Colonic mucosa (tissue), 4 donors: ENCODE data around the gene PRSS22. TPM values are rescaled to one million over a fixed set of nuclear protein-coding genes. Genes with fewer than 3 reads are reported as not detected.

Experiments used
- DNase-seq: peaks from one replicate; pipeline ENCODE4 v3.0.0-alpha.2; 2020
- H3K27ac ChIP-seq: fragments of 200-600 bp; one replicate; pipeline ENCODE4 v1.8.0; 2021
- H3K27me3 ChIP-seq: fragments of 200-600 bp; one replicate; pipeline ENCODE4 v1.8.0; 2021
- H3K36me3 ChIP-seq: fragments of 200-600 bp; one replicate; pipeline ENCODE4 v1.8.0; 2021
- H3K4me1 ChIP-seq: fragments of 200-600 bp; one replicate; pipeline ENCODE4 v1.8.0; 2021; ENCODE audit warnings: mild to moderate bottlenecking
- H3K4me3 ChIP-seq: fragments of 200-600 bp; one replicate; pipeline ENCODE4 v1.8.0; 2021
- H3K9ac ChIP-seq, 2 donors: one replicate each; pipeline ENCODE4 v1.7.0; 2013; ENCODE audit warnings: control low read depth in 2 of 2, low read depth in 2 of 2, low read length in 2 of 2
- H3K9me3 ChIP-seq: fragments of 200-600 bp; one replicate; pipeline ENCODE4 v1.8.0; 2021
- CTCF ChIP-seq: fragments of 200-600 bp; IDR thresholded peaks from one replicate; pipeline ENCODE4 v1.8.0; 2022; ENCODE audit warnings: antibody characterized with exemption, mild to moderate bottlenecking
- intact Hi-C: fragments of 100-400 bp; cut with DNase I; formaldehyde crosslinking; loops from one replicate; pipeline ENCODE4 v1.14.1; 2022
- total RNA-seq, 2 donors: library from RNA; stranded (reverse); fragmentation: NEBNext Ultra II Directional in 1 of 2; extraction: Animal tissue kit (Norgen Biotek cat#: 25700) in 1 of 2; gene quantifications; one replicate each; pipeline ENCODE4 v1.2.1, GENCODE V29; 2021
- donor health status: healthy.
- donor health status: DM: no; HTN: no; CAD: no.
- donor health status: DM: no; HTN: no; CAD: no.

Gene PRSS22
- total RNA-seq, 2 donors from 2014 or later: 6.1 to 6.7 TPM

GRCh38 chr16:2853531-2854073 lies 4.4 kb downstream of the PRSS22 start:
- intact Hi-C loops: no loop called here
- H3K36me3 ChIP-seq: no peaks in the 10 kb centered on the region
- H3K9me3 ChIP-seq: no peaks in the 10 kb centered on the region
- no peak for DNase-seq
- H3K27me3 ChIP-seq: peaks cover 6% of the 10 kb centered on the region
- TF ChIP-seq CTCF: no peak
- no peaks in the 10 kb centered on the region for H3K4me1 ChIP-seq
- H3K4me3 ChIP-seq: no peak overlapping the region
- H3K27ac ChIP-seq: no peak overlapping the region
- no peak overlapping the region for H3K9ac ChIP-seq

GRCh38 chr16:2852731-2853507 lies 5.1 kb downstream of the PRSS22 start:
- intact Hi-C loops: no loop called here
- Histone ChIP-seq H3K36me3 (no peaks in the 10 kb centered on the region), H3K9me3 (no peaks in the 10 kb centered on the region), H3K27me3 (peaks cover 4% of the 10 kb centered on the region), H3K4me1 (no peaks in the 10 kb centered on the region), H3K27ac (no peak overlapping the region), H3K9ac (no peak overlapping the region), H3K4me3 (no peak overlapping the region)
- DNase-seq: no peak
- no peak for TF ChIP-seq CTCF

- no peak for TF ChIP-seq CTCF
- H3K9ac ChIP-seq: no peak overlapping the region
- H3K36me3 ChIP-seq: no peaks in the 10 kb centered on the region
- H3K27me3 ChIP-seq: peaks cover 4% of the 10 kb centered on the region
- DNase-seq: no peak
- H3K4me3 ChIP-seq: no peak overlapping the region
- H3K4me1 ChIP-seq: no peaks in the 10 kb centered on the region
- intact Hi-C loops: no loop called here
- no peak overlapping the region for H3K27ac ChIP-seq
- H3K9me3 ChIP-seq: no peaks in the 10 kb centered on the region
Measured at GRCh38 chr16:2852003-2852730, 5.8 kb downstream of the PRSS22 start.

GRCh38 chr16:2848933-2849725 lies 8.8 kb downstream of the PRSS22 start:
- Histone ChIP-seq H3K36me3 (no peaks in the 10 kb centered on the region), H3K4me3 (no peak overlapping the region), H3K27ac (no peak overlapping the region), H3K4me1 (no peaks in the 10 kb centered on the region), H3K27me3 (peaks cover 4% of the 10 kb centered on the region), H3K9me3 (no peaks in the 10 kb centered on the region), H3K9ac (no peak overlapping the region)
- TF ChIP-seq CTCF: no peak
- no peak for DNase-seq
- intact Hi-C loops: no loop called here
